Thoracic aorta (tissue), 2 donors: ENCODE measurements around the gene SH3PXD2B. TPM values are rescaled to one million over a fixed set of nuclear protein-coding genes. Genes with fewer than 3 reads are reported as not detected.
A peak's percentile ranks its signal among the peaks of the same experiment; 100 is the strongest.

Source experiments
- ATAC-seq: fragments of 150-250 bp; one replicate; pipeline ENCODE4 v1.8.0; 2017; ENCODE audit warnings: low read depth; ENCODE audit not compliant: insufficient number of reproducible peaks, low FRiP score
- DNase-seq: peaks from one replicate; pipeline ENCODE4 v3.0.0-alpha.2; 2020; ENCODE audit warnings: low spot score
- H3K27ac ChIP-seq, 2 donors: fragments of 200-600 bp; sonication (generic); 1 replicate in 1 of 2; 2 replicates in 1 of 2; pipeline ENCODE4 v1.5.1; 2016; ENCODE audit warnings: mild to moderate bottlenecking in 2 of 2, moderate library complexity in 2 of 2
- H3K27me3 ChIP-seq: fragments of 200-600 bp; sonication (generic); replicated peaks from 2 replicates; pipeline ENCODE4 v1.6.0; 2016; ENCODE audit warnings: mild to moderate bottlenecking; ENCODE audit not compliant: insufficient read depth
- H3K36me3 ChIP-seq: fragments of 200-600 bp; sonication (generic); one replicate; pipeline ENCODE4 v1.5.1; 2016
- H3K4me1 ChIP-seq, 2 donors: fragments of 200-600 bp; sonication (generic); 1 replicate in 1 of 2; 2 replicates in 1 of 2; pipeline versions ENCODE4 v1.5.1 to v1.6.0; 2016; ENCODE audit warnings: low read depth in 2 of 2, mild to moderate bottlenecking in 1 of 2; ENCODE audit not compliant: control insufficient read depth in 1 of 2
- H3K4me3 ChIP-seq: fragments of 200-600 bp; sonication (generic); 2 replicates; pipeline ENCODE4 v1.5.1; 2016; ENCODE audit warnings: mild to moderate bottlenecking
- H3K9me3 ChIP-seq: fragments of 200-600 bp; sonication (generic); 2 replicates; pipeline ENCODE4 v1.5.1; 2016
- total RNA-seq, 2 donors: library from RNA; depleted of rRNA; stranded (reverse); fragments of >200 nt; gene quantifications; one replicate each; pipeline versions ENCODE4 v1.1.0 to v1.2.3, GENCODE V29; 2016
- TF ChIP-seq, protein P1 (sequence below): fragments of 200-600 bp; sonication (generic); IDR thresholded peaks from one replicate; pipeline ENCODE4 v1.5.1; 2019; ENCODE audit warnings: antibody characterized with exemption

SH3PXD2B gene
- total RNA-seq, 2 donors from 2014 or later, result 31.4 to 42.0 TPM

DNA sequence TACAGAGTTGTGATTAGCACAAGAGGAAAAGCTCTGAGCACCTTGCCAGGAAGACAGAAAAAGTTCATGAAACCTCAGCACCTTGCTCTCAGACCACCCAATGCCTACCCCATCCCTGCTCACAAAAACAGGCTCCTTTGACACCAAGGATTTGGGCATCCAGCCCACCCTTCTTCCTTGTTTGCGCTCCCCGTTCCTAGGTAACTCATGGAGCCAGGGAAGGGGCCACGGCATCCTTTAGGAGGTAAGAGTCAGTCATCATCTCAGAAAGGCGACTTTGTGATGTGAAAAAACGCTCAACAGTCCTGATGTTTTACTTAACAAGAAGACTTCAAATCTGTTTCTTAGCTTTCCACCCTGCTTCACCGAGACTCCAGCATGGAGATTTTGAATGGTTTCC, 29.5 kb downstream of the SH3PXD2B start:
- peaks cover 17 to 33% of the 10 kb centered on the region in 2 donors for H3K4me1 ChIP-seq
- no peaks in the 10 kb centered on the region for H3K27me3 ChIP-seq
- TF ChIP-seq, protein P1, sequence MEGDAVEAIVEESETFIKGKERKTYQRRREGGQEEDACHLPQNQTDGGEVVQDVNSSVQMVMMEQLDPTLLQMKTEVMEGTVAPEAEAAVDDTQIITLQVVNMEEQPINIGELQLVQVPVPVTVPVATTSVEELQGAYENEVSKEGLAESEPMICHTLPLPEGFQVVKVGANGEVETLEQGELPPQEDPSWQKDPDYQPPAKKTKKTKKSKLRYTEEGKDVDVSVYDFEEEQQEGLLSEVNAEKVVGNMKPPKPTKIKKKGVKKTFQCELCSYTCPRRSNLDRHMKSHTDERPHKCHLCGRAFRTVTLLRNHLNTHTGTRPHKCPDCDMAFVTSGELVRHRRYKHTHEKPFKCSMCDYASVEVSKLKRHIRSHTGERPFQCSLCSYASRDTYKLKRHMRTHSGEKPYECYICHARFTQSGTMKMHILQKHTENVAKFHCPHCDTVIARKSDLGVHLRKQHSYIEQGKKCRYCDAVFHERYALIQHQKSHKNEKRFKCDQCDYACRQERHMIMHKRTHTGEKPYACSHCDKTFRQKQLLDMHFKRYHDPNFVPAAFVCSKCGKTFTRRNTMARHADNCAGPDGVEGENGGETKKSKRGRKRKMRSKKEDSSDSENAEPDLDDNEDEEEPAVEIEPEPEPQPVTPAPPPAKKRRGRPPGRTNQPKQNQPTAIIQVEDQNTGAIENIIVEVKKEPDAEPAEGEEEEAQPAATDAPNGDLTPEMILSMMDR, result no peak
- no peak overlapping the region for H3K27ac ChIP-seq
- H3K36me3 ChIP-seq, result peaks cover 7% of the 10 kb centered on the region
- no peak for DNase-seq
- ATAC-seq, result no peak
- no peaks in the 10 kb centered on the region for H3K9me3 ChIP-seq
- no peak overlapping the region for H3K4me3 ChIP-seq

DNA sequence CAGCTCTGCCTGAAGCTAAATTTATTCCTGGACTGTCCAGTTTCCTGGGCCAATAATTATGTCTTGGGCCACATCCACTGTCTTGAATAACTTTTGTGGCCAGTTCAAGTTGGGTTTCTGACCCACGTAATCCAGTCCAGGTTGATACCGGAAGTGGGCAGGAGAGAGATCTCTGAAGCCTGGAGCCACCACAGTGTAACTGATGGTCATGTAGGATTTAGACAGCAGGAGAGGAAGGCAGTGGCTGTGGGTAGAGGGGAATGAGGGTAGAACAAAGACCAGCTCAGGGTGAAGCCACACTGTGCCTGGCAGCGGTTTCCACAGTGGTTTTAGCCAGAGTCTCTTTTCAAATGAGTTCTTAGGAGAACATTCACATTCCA, 30.2 kb downstream of the SH3PXD2B start:
- H3K4me3 ChIP-seq, result no peak overlapping the region
- no peaks in the 10 kb centered on the region for H3K9me3 ChIP-seq
- ATAC-seq, result no peak
- H3K27ac ChIP-seq, result peak overlapping the region in 1 of 2 donors; percentile 3
- peaks cover 24 to 40% of the 10 kb centered on the region in 2 donors for H3K4me1 ChIP-seq
- peaks cover 7% of the 10 kb centered on the region for H3K36me3 ChIP-seq
- DNase-seq, result no peak
- TF ChIP-seq, protein P1, result no peak
- H3K27me3 ChIP-seq, result no peaks in the 10 kb centered on the region

DNA sequence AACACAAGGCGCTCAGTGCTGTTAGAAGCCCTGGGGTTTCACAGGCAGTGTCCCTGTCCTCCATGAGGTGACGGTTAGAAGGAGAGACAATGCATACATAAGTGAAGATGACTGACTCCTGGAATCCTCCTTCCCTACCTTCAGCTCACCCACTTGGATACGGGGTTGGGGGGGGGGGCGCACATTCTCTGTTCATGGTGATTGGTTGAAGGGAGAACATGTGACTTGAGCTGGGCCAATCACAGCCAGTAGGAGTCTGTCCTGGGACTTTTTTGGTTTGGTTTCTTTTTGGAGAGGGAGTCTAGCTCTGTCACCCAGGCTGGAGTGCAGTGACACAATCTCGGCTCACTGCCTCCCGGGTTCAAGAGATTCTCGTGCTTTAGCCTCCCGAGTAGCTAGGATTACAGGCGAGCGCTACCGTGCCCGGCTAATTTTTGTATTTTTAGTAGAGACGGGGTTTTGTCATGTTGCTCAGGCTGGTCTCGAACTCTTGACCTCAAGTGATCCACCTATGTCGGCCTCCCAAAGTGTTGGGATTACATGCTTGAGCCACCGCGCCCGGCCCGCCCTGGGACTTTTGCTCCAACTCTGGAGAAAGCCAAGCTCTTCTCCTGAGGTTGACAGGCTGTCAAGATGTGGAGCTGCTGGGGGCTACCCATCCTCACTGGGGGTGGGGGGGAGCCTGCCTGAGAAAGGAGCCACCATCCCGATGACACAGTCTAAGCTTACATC, 30.8 kb downstream of the SH3PXD2B start:
- peak overlapping the region in 1 of 2 donors; percentile 3 for H3K27ac ChIP-seq
- TF ChIP-seq, protein P1, result no peak
- ATAC-seq (no peak), DNase-seq (no peak)
- no peaks in the 10 kb centered on the region for H3K9me3 ChIP-seq
- H3K4me3 ChIP-seq, result no peak overlapping the region
- peaks cover 28 to 45% of the 10 kb centered on the region in 2 donors for H3K4me1 ChIP-seq
- H3K36me3 ChIP-seq, result peaks cover 7% of the 10 kb centered on the region
- no peaks in the 10 kb centered on the region for H3K27me3 ChIP-seq

DNA sequence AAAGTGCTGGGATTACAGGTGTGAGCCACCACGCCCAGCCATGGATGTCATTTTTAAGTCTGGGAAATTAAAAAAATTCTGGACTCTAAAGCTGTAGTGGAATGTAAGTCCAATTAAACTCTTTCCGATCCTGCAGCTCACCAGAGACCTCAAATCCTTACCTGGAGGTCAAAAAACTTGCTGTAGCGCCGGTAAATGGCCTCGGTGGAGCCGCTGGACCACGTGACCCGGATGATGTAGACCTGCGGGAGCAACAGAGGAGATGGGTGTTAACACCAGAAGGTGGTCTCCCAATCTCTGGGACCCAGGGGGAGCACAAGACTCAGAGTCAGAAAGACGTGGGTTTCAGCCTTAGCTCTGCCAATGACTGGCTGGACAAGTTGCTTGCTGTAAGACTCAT, 32.1 kb downstream of the SH3PXD2B start:
- no peak for ATAC-seq
- TF ChIP-seq, protein P1, result no peak
- peaks cover 37 to 58% of the 10 kb centered on the region in 2 donors for H3K4me1 ChIP-seq
- peaks cover 7% of the 10 kb centered on the region for H3K36me3 ChIP-seq
- H3K9me3 ChIP-seq, result no peaks in the 10 kb centered on the region
- no peak for DNase-seq
- no peak overlapping the region for H3K27ac ChIP-seq
- no peaks in the 10 kb centered on the region for H3K27me3 ChIP-seq
- no peak overlapping the region for H3K4me3 ChIP-seq

DNA sequence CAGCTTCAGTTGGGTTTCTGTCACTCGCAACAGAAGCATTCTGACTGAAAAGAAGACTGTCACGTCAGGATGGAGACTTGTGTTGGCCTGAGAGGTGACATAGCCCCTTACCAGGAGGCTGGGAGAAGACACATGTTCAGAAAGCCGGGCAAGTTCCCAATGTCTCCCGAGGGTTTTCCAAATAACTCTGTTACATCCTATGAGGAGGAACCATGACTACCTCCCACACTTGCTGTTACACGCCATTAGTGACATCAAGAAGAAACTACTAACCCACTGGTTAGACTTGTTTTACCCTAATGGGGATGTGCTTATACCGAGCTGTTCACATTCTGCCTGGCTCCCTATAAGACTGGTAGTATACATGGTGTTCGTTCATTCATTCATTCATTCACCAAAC, 33.3 kb downstream of the SH3PXD2B start:
- Histone ChIP-seq H3K4me1 (peaks cover 31 to 55% of the 10 kb centered on the region in 2 donors), H3K4me3 (no peak overlapping the region), H3K9me3 (no peaks in the 10 kb centered on the region), H3K27me3 (no peaks in the 10 kb centered on the region), H3K27ac (peak overlapping the region; percentile 74 to 76), H3K36me3 (peaks cover 7% of the 10 kb centered on the region)
- TF ChIP-seq, protein P1, result no peak
- ATAC-seq (no peak), DNase-seq (no peak)
